Suppressor macrophage treated with lipopolysaccharide for 1 hour (primary cell): Measurements from ENCODE around the gene ATXN10.

Experiments used
- DNase-seq, 3 donors: peaks; one replicate each; pipeline ENCODE4 v3.0.0-alpha.2; 2020 to 2022

Gene ATXN10

GRCh38 chr22:45882881-45883810, 211.5 kb downstream of the ATXN10 start:
- no peak for DNase-seq

- DNase-seq: no peak
These were observed 212.2 kb downstream of the ATXN10 start for GRCh38 chr22:45883811-45884170.

GRCh38 chr22:45884201-45885062, 212.8 kb downstream of the ATXN10 start:
- no peak for DNase-seq

- no peak for DNase-seq
These were observed 213.7 kb downstream of the ATXN10 start for GRCh38 chr22:45885171-45885840.

GRCh38 chr22:45885941-45886395, 214.3 kb downstream of the ATXN10 start:
- DNase-seq: no peak

- no peak for DNase-seq
These were observed 214.9 kb downstream of the ATXN10 start for GRCh38 chr22:45886540-45886939.

GRCh38 chr22:45887202-45888131, 215.8 kb downstream of the ATXN10 start:
- no peak for DNase-seq

- DNase-seq: no peak
These were observed 216.8 kb downstream of the ATXN10 start for GRCh38 chr22:45888221-45889092.

GRCh38 chr22:45889093-45889538, 217.5 kb downstream of the ATXN10 start:
- no peak for DNase-seq

GRCh38 chr22:45889539-45890350, 218.1 kb downstream of the ATXN10 start:
- no peak for DNase-seq

- no peak for DNase-seq
These were observed 218.7 kb downstream of the ATXN10 start for GRCh38 chr22:45890351-45890635.

- DNase-seq: no peak
These were observed 219.4 kb downstream of the ATXN10 start for GRCh38 chr22:45891021-45891421.

- no peak for DNase-seq
These were observed 219.9 kb downstream of the ATXN10 start for GRCh38 chr22:45891471-45891995.

- no peak for DNase-seq
These were observed 220.5 kb downstream of the ATXN10 start for GRCh38 chr22:45891996-45892621.

- no peak for DNase-seq
These were observed 221.2 kb downstream of the ATXN10 start for GRCh38 chr22:45892681-45893461.

- DNase-seq: no peak
These were observed 221.9 kb downstream of the ATXN10 start for GRCh38 chr22:45893516-45893915.
